22Rv1 (cell line): ENCODE results near the gene PDCL2.

Experiments used
- H3K27ac ChIP-seq: fragments of 450-650 bp; 2 replicates; pipeline ENCODE4 v1.5.1; 2017
- CTCF ChIP-seq: fragments of 450-650 bp; IDR thresholded peaks from 2 replicates; pipeline ENCODE4 v1.5.1; 2017; ENCODE audit warnings: mild to moderate bottlenecking
- ZFX ChIP-seq: fragments of 450-650 bp; IDR thresholded peaks from 2 replicates; pipeline ENCODE4 v1.6.1; 2017; ENCODE audit warnings: antibody characterized with exemption, borderline replicate concordance

PDCL2 gene

GRCh38 chr4:55578341-55579010, 13.6 kb downstream of the PDCL2 start:
- TF ChIP-seq CTCF (no peak), ZFX (no peak)
- H3K27ac ChIP-seq: no peak overlapping the region

GRCh38 chr4:55575513-55575912, 16.5 kb downstream of the PDCL2 start:
- TF ChIP-seq CTCF: no peak
- TF ChIP-seq ZFX: no peak
- H3K27ac ChIP-seq: no peak overlapping the region

- TF ChIP-seq CTCF (no peak), ZFX (no peak)
- no peak overlapping the region for H3K27ac ChIP-seq
These were observed 17.8 kb downstream of the PDCL2 start for GRCh38 chr4:55574252-55574651.

- no peak overlapping the region for H3K27ac ChIP-seq
- TF ChIP-seq ZFX (no peak), CTCF (no peak)
These were observed 20.2 kb downstream of the PDCL2 start for GRCh38 chr4:55571806-55572205.

GRCh38 chr4:55568905-55569504, 23.0 kb downstream of the PDCL2 start:
- TF ChIP-seq ZFX: no peak
- H3K27ac ChIP-seq: no peak overlapping the region

- TF ChIP-seq CTCF (no peak), ZFX (no peak)
- H3K27ac ChIP-seq: no peak overlapping the region
These were observed 30.2 kb downstream of the PDCL2 start for GRCh38 chr4:55561889-55562288.

- no peak overlapping the region for H3K27ac ChIP-seq
- TF ChIP-seq CTCF (no peak), ZFX (no peak)
These were observed 31.9 kb downstream of the PDCL2 start for GRCh38 chr4:55560096-55560495.
